ENCODE data around the gene NECAB3.

Gene NECAB3

DNA sequence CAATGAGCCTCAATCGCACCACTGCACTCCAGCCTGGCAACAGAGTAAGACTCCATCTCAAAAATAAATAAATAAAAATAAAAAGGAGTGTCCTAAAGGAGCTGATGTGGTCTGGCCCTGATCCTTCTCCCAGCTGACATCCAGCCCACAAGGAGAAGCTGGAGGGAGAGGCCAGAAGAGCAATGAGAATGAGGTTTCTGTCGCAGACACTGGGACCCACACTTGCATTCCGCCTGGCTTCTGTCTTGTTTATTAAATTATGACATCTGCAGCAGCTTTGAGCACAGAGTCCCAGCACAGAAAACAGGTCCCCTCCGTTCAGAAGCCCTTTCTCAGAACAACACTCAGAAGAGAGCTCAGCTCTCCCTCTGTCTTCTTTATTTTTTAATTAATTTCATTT lies 22.2 kb upstream of the NECAB3 start:
- DNase-seq = no peak

DNA sequence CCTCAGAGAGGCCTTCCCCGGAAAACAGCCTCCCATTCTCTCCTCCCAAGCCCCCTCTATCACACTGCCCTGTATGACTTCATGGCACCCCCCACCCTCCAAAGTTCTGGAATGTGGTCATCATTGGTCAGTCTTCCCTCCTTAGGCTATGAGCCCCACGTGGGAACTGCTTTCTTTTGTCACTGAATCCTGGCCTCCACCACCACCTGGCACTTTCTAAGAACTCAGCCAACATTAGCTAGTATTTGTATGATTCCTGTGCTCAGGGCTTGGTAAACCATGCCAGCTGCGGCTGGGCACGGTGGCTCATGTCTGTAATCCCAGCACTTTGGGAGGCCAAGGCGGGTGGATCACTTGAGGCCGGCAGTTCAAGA lies 20.4 kb upstream of the NECAB3 start:
- DNase-seq = no peak

DNA sequence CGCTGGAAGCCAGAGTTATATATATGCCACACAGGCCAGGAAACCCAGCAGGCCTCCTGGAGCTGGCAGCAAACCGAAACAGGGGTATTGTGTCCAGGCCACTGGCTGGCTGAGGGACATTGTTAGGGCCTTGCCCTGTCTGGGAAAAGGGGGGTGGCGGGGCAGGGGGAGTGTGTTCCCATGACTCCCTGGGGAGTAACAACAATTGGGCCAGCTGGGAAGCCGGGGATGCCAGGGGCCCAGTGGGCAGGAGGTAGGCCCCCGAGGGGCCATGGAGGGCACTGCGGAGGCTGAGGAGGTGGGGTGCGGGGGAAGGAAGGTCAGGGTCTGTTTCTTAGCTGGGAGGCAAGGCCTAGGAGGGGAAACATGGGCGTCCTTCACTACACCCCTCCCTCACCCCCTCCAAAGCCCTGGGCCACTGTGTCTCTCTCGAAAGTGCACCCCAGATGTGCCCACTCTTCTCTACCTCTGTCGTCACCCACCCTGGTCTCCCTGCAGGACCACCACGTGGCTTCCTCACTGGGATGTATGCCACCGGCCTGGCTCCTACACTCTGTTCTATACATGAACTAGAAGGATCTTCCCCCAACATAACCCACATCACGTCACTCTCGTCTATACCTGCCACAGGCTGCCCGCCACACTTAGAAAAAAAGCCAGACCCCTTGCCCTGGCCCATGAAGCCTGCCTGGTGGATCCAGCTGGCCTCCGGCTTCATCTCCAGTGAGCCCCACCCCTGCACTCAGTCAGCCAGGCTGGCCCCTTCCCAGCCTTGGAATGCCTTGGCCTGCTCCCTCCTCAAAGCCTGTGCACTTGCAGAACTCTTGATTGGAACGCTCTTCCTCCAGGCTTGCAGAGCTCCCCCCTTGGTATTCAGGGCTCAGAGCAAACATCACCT lies 19.8 kb upstream of the NECAB3 start:
- DNase-seq = no peak

DNA sequence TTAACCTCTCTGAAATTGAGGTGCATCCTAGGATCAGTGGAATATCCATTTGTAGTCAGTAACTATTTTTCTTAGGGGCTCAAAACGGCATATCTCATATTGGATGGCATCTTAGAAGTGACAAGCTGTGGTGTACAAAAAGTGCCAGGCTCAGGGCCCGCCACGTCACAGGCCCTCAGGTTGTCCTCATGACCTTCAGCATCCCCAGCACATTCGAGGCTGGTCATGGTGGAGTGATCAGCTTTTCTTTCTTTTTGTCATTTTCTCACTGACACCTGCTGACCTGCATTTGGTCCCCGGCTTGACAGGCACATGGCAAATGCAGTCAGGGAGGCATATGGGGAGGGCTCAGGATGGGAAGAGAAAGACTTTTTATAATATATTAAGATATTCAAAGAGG lies 19.1 kb upstream of the NECAB3 start:
- DNase-seq = no peak

DNA sequence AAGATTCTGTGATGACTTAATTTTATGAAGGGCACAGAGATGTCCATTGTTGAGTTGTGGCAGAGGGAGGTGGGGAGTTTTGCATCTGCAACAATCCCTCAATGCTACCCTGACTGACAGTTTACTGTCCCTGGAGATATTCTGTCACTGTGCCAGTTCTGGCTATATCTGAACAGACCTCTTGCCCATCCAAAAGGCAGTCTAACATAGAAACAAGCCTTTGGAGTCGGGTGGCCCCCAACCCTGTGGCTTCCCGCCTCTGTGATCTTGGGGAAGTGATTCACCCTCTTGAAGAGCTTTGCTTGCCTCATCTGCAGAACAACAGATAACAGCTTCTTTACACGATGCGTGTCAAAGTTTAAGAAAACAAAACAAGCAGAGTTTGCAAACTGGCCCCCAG lies 15.7 kb upstream of the NECAB3 start:
- peak; percentile 10 for DNase-seq

DNA sequence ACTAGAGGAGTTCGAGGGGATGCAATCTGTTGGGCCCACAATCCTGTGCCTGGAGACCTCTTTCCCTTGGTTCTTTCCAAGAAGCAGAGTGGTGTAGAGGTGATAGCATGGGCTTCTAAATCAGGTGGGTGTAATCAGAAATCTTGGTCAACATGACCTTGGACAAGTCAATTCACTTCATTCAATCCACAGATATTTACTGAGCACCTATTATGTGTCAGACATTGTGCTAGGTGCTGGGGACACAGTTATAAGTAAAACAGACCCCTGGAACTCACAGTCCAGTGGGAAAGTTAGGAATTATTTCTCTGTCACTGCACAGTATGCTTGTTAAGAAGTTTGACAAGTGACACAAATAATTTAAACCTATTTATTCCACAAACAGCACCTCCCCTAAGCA lies 15.3 kb upstream of the NECAB3 start:
- DNase-seq = no peak

DNA sequence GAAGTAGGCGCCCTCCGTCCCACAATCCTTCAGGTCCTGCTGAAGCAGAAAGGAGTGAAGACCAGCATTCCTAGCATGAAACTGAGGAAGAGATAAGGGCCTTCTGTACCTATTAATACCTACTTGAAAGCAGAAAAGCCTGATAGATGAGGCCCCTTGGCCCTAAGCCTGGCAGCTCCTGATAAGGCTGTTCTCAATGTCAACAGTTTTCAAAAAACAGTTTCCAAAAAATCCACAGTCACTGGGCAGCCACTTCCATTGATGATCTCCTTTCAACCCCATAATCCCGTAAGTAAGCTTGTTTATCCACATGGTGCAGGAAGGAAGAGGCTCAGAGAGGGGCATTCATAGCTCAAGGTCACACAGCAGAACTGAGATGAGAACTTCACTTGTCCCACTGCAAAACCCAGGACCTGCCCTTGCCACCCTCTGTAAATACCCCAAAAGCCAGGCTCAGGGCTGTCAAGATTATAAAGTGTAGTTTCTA lies 14.8 kb upstream of the NECAB3 start:
- DNase-seq = no peak

DNA sequence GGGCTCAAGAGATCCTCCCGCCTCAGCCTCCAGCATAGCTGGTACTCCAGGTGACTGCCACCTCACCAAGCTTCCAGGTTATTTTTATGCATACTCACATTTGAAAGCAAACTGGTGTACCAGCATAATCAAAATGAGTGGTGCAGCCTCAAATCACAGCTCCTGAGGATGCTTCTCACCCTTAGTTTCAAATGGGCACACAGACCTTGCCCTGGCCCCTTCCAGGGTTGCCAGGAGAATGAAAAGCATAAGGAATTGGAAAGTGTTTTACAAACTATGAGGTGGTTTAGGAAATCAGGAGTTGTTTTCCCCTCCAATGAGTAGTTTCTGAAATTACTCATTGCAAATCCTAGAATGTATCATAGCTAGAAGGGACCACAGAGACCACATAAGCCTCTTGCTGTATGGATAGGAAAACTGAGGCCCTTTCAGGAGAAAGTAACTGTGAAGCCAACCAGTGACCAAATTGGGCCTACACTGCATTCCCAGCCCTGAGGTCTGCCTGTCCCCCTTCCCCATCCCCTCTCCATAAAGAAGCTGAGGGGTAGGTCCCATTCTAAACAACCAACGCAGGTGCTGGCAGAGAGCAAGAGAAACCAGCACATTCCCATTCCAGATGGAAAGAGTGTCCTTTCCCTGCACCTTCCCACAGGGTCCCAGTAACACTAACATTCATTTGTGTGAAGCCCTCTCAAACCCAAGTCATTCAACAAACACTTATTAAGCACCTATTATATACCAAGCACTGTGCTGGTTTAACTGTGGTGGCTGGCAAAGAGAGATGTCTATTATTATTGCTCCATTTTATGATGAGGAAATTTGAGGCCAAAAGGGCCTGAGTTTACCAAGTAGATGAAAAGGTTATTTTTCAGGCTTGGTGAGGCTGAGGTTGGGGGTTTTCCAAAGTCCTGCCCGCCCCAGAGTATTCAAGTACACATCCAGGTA lies 14.0 kb upstream of the NECAB3 start:
- no peak for DNase-seq

DNA sequence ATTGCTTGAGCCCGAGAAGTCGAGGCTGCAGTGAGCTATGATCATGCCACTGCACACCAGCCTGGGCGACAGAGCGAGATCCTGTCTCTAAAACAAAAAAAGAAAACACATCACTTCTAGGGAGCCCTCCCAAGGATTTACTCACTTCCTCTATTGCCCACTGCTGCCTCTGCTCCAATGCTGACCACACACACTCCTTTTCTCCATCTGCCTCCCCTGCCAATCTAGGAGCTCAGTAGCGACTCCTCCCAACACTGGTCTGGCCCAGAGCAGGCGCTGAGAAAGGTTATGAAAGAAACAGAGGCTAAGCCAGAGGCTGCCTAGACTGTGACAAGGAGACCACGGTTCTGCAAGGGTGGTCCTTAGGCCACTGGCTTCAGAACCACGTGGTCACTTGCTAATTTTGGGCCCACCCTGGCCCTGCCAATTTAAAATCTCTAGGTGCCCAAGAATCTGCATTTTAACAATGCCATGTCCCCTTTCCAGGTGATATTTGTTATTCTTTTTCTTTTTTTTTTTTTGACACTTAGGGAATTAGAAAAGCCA lies 13.2 kb upstream of the NECAB3 start:
- DNase-seq = peak; percentile 45

DNA sequence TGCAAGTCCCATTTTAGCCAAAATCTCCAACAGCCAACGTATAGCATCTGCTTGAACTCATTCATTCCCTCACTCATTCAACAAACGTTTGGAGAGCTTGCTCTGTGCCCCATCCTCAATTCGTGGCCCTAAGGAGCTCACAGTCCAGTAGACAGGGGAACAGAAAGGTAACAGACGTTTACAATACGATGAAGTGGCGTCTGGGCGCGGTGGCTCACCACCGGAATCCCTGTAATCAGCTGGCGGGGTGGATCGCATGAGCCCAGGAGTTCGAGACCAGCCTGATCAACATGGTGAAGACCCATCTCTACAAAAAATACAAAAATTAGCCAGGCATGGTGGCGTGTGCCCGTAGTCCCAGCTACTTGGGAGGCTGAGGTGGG lies 12.7 kb upstream of the NECAB3 start:
- DNase-seq = no peak

DNA sequence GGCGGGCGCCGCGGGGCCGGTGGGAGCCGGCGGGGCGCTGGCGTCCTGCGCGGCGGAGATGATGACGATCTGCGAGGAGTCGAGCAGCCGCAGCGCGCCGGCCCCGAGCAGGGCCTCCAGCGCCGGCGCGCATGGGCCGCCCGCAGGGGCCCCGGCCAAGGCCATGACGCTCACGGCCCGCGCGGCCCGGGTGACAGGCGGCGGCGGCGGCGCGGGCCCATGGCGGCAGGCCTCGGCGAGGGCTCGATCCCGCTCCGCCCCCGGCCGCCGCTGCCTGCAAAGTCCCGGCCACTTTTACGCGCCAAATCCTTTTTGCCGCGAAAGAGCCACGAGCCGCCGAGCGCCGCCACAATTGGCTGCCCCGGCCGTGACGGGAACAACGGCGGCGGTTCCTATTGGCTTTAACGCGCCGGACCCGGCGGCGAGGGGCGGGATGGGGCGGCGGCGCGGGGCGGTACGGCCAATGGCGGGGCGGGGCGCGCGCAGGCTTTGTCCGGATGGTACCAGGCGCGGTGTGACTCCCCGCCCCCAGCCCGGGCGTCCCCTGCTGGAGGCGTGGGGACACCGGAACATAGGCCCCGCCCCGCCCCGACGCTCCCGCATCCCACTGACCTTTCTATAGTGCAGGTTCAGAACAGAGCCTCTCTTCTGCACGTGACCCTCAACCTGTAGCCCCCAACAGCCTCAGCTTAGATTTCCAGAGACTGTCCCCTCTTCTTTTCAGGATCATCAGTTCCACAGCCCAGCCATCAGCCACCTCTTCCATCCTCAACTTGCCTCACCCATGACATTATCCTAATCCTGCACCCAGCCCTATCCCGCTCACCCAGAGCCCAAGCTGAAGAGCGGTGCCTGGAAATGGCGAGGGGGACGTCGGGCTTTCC lies 12.1 kb upstream of the NECAB3 start, which contains the start of gene E2F1:
Gene E2F1, minus strand, starts transcription at position 286 of the 884 bp plus-strand sequence. Its CDS starts 121 bp downstream, at position 165.
- peak; percentile 74 for DNase-seq

DNA sequence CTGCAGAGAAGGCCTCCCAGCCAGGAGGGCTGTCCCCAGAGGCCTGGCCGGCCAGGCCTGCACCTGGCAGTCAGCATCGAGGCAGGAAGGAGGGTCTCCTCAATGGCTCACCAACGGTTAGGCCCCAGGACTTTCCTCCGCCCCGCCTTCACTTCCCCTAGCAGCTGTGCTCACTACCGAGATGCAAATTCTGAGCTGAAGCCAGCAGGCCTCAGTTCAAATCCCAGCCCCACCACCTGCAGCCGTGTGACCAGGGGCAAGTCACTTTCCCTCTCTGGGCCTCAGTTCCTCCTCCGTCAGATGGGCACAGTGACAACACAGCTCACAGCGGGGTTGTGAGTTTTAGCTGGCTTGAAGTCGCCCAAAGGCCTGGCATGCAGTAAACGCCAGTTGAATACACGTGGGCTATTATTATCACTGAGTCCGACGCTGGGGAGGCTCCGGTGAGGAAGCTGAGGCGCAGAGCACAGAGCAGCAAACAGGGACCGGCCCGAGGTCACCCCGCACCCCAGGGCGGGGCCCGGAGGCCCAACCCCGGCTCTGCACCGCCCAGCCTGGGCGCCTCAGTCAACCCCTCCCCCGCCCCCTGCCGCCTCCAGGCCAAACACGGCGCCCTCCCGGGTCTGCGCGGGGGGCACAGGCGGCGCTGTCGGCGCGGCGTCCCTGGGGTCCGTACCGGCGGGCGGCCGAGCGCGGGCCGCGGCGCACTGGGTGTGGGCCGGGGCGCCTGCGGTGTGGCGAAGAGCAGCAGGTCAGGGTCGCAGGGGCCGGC lies 11.3 kb upstream of the NECAB3 start:
- DNase-seq = peak; percentile 11

DNA sequence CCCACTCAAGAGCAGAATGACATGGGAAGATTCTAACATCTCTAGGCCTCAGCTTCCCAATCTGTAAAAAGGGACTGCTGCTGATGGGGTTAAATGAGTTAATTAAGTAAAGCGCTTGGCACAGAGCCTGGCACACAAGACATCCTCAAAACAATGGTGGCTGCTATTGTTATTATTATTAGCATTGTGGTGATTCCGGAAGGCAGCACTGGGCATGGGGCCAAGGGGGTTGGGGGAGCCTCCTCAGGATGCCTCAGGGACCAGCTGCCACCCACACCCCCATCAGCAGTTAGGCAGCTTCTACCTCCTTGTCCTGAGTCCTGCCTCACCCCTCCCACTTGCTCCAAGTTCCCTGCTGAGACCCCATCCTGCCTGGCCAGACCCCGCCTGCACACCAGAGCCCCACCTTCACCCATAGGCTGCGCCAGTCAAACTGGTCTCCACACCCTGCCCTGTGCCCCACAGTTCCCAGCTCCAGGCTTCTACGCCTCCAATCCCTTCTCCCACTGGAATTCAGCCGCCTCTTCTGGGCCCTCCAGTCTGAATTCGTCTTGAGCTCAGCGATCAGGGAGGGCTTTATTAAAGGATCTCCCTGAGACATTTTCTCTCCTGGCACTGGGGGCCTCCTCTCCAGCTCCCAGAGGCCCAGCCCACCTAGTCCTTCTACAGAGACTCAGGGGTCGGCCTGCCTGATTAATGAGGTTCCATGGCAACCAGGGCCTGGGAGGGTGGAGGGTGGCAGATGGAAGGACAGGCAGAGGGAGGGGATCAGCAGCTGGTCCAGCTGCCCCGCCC lies 10.5 kb upstream of the NECAB3 start:
- DNase-seq = no peak

DNA sequence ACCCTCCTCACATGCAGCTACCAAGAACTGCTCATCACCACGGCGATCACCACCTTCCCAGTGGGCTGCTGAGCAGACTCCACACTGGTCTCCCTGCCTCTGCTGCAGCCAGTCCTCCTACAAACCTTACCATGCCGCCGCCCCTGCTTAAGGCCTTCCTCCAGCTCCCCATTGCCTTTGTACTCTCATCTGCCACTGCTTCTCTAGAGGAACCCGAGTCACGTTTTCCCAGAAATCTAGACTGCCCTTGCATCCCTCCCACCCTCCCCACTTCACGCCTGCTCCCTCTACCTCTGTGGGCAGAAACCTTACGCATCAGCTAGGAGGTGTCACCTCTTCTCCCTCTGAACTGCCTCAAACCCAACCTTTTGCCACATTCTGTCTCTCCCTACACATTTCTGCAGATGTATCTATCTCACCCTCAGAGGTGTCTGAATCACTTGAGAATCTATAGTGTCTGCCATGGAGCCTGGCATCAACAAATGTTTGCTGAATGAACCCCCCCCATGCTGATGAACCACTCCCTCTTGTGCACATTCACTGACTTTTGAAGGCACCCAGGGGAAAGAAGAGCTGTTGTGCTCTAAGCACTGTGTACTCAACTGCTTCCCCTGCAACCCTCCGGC lies 7.6 kb upstream of the NECAB3 start:
- no peak for DNase-seq

DNA sequence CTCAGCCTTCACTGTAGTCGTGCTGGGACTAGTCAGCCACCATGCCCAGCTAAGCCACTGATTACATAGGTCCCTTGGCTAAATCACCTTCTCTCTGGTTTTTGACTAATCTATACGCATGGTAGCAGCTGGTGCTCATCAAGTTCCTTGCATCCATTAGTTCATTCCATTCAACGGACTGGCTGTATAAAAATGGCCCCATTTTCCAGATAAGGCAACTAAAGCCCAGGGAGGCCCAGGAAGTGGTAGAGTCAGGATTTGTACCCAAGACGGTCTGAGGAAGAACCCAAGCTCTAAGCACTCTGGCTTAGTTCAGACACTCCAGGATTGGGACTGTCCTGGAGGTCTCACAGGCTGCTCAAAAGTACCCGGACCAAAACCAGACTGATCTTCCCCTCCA lies 7.1 kb upstream of the NECAB3 start:
- DNase-seq = no peak

DNA sequence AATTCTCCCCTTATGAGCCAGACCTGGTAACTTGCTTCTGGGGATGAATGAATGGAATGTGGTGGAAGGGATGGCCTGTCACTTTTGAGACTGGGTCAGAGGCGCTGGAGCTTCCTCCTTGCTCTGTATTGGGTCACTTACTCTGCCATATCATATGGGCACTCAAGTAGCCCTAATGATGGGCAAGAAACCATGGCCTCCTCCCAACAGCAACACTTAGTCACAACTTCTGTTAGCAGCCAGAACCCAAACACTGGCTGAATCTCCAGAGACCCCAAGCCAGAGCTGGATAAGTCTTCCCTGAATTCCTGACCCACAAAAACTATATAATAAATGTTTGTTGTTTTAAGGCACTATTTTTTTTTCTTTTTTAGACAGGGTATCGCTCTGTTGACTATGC lies 6.5 kb upstream of the NECAB3 start:
- DNase-seq = no peak

DNA sequence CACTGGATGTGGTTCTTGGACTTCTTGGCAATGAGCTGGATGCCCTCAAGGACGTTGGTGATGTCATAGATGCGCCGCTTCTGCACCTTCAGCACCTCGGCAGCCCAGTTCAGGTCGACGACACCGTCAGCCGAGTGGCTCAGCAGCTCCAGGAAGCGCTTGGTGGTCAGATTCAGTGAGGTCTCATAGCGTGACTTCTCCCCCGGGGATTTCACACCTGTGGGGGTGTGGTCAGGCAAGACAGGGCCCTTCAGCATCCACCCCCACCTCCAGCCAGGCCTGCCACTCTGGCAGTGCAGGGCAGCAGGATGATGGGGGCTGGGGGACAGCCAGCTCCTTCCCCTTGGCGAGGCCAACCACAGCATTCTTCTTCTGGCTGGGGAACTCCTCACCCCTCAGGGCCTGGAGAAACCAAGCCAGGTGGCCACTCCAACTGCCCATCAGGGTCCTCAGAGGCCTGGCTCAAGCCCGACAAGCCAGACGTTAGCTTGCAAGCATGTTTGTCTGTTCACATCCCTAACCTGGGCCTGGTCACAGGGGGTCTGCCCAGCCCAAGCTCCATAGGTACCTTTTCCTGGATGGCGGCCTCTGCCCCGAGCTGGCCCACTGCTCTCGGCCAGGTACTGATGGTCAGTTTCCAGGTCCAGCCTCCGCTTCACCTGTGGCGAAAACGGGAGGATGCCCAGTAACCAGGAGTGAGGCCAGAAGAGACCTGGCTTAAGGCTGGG lies 5.7 kb upstream of the NECAB3 start:
- DNase-seq = no peak

DNA sequence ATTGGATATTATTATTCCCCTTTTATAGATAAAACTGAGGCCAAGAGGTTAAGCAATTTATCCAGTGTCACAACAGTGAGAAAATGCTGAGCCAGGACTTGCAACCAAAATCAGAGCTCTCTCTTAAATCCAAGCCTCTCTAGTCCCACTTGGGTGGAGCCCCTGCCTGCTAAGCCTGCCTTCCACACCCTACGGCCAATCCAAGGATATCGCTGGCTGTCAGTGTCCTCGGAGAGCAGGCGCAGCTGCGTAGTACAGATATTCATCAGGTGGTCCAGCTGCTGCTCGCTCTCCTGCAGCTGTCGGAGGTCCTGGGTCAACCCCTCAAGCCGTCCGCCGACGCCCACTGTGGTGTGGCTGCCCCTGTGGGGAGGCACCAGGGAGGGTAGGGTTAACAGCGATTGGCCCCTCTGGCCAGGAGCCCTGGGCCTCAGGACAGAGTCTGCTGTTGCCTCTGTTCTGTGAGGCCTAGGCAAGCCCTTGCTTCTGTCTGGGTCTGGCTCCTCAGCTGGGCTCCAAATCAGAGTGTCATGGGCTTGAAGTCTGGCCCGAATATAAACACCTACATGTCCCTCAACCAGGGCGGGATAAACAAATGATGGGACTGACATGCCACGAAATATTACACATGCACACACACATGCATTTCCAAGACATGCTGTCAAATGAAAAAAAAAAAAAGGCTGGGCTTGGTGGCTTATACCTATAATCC lies 3.9 kb upstream of the NECAB3 start:
- no peak for DNase-seq
